Spleen (tissue), 7 donors: ENCODE results near the gene CMIP.

Experiments used
- POLR2AphosphoS5 ChIP-seq, 3 donors: sonication (generic); formaldehyde crosslinking; IDR thresholded peaks; one replicate each; pipeline ENCODE4 v1.5.1; 2017; ENCODE audit warnings: antibody characterized with exemption in 3 of 3
- TF ChIP-seq, protein P1 (sequence below), 11 experiments: fragments of 200-600 bp in 7 of 11; fragments of 450-650 bp in 4 of 11; sonication (generic) in 4 of 11; IDR thresholded peaks in 8 of 11; conservative IDR thresholded peaks in 3 of 11; 1 replicate in 7 of 11; 2 replicates in 4 of 11; pipeline versions ENCODE4 v1.4.0 to v1.8.0; 2016 to 2021; ENCODE audit warnings: antibody characterized with exemption in 11 of 11, inconsistent platforms in 4 of 11, mild to moderate bottlenecking in 1 of 11
- donor health status: DM: no; HTN: no; CAD: no; lungs with moderate emphysema.
- donor health status: DM: no; HTN: no; CAD: no.
- donor health status: DM: no; HTN: no; CAD: no.

DNA sequence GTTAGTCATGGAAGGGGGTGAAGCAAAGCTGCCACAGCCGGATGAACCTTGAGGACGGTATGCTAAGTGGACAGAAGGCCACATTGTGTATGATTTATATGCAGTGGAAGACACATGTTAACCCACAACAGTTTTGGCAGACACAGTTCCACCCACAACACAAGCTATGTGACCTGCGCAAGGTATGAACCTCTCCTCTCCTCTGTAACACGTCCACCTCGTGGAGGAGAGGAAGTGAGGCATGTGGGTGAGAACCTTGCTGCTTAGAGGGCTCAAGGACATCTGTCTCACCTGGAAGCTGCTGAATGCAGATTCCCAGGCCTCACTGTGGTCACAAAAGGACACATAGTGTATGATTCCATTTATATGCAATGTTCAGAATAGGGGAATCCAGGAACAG is 198.3 kb downstream of the CMIP start:
- TF ChIP-seq, protein P1, sequence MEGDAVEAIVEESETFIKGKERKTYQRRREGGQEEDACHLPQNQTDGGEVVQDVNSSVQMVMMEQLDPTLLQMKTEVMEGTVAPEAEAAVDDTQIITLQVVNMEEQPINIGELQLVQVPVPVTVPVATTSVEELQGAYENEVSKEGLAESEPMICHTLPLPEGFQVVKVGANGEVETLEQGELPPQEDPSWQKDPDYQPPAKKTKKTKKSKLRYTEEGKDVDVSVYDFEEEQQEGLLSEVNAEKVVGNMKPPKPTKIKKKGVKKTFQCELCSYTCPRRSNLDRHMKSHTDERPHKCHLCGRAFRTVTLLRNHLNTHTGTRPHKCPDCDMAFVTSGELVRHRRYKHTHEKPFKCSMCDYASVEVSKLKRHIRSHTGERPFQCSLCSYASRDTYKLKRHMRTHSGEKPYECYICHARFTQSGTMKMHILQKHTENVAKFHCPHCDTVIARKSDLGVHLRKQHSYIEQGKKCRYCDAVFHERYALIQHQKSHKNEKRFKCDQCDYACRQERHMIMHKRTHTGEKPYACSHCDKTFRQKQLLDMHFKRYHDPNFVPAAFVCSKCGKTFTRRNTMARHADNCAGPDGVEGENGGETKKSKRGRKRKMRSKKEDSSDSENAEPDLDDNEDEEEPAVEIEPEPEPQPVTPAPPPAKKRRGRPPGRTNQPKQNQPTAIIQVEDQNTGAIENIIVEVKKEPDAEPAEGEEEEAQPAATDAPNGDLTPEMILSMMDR (IDR thresholded peaks at IDR 0.05 in 8 of 11, conservative IDR thresholded peaks at IDR 0.05 in 3 of 11), result no peak
- no peak for TF ChIP-seq POLR2AphosphoS5 (IDR thresholded peaks at IDR 0.05)
